HepG2 (cell line): ENCODE measurements around the gene MTRFR. TPM values are rescaled to one million over a fixed set of nuclear protein-coding genes. Genes with fewer than 3 reads are reported as not detected.
A peak's percentile ranks its signal among the peaks of the same experiment; 100 is the strongest.

Experiments
- EEA1 ChIP-seq: sonication (generic); formaldehyde crosslinking; IDR thresholded peaks from 2 replicates; pipeline ENCODE4 v1.5.1; 2020; ENCODE audit warnings: mild to moderate bottlenecking, missing genetic modification reagents, borderline replicate concordance
- HNF4A ChIP-seq: sonication (generic); formaldehyde crosslinking; IDR thresholded peaks from 2 replicates; pipeline ENCODE4 v1.4.0; 2020; ENCODE audit warnings: missing genetic modification reagents
- HNRNPUL1 ChIP-seq: fragments of 200-400 bp; formaldehyde crosslinking; IDR thresholded peaks from 2 replicates; pipeline ENCODE4 v1.6.1; 2017; ENCODE audit warnings: low read depth, mild to moderate bottlenecking, low read length, moderate library complexity
- MEIS2 ChIP-seq: sonication (generic); formaldehyde crosslinking; IDR thresholded peaks from 2 replicates; pipeline ENCODE4 v1.9.0; 2021; ENCODE audit warnings: mild to moderate bottlenecking, missing genetic modification reagents
- MIER3 ChIP-seq: IDR thresholded peaks from 2 replicates; pipeline ENCODE4 v1.6.1; 2016; ENCODE audit warnings: missing compliant biosample characterization, borderline replicate concordance
- NFIB ChIP-seq: sonication (generic); formaldehyde crosslinking; IDR thresholded peaks from 2 replicates; pipeline ENCODE4 v1.9.0; 2021; ENCODE audit warnings: missing genetic modification reagents, mild to moderate bottlenecking, borderline replicate concordance
- PTBP1 ChIP-seq: fragments of 200-400 bp; formaldehyde crosslinking; IDR thresholded peaks from 2 replicates; pipeline ENCODE4 v1.6.1; 2018; ENCODE audit warnings: low read length, low read depth; ENCODE audit not compliant: poor library complexity, severe bottlenecking
- REPIN1 ChIP-seq: sonication (generic); formaldehyde crosslinking; IDR thresholded peaks from 2 replicates; pipeline ENCODE4 v1.8.0; 2022; ENCODE audit warnings: missing genetic modification reagents, low read depth, mild to moderate bottlenecking, borderline replicate concordance
- RFXANK ChIP-seq: IDR thresholded peaks from 2 replicates; pipeline ENCODE4 v1.6.1; 2016
- RNF2 ChIP-seq: fragments of 450-650 bp; conservative IDR thresholded peaks from 2 replicates; pipeline ENCODE4 v1.6.1; 2016; ENCODE audit warnings: low read depth
- ZFP82 ChIP-seq: sonication (generic); formaldehyde crosslinking; IDR thresholded peaks from 2 replicates; pipeline ENCODE4 v1.5.1; 2020; ENCODE audit warnings: mild to moderate bottlenecking, missing genetic modification reagents, borderline replicate concordance
- ZNF292 ChIP-seq: sonication (generic); formaldehyde crosslinking; IDR thresholded peaks from 2 replicates; pipeline ENCODE4 v1.8.1; 2022; ENCODE audit warnings: mild to moderate bottlenecking, low read depth, missing genetic modification reagents, borderline replicate concordance
- ZNF749 ChIP-seq: sonication (generic); formaldehyde crosslinking; IDR thresholded peaks from 2 replicates; pipeline ENCODE4 v1.8.0; 2022; ENCODE audit warnings: mild to moderate bottlenecking, missing genetic modification reagents, moderate library complexity, borderline replicate concordance
- ZNF850 ChIP-seq: sonication (generic); formaldehyde crosslinking; conservative IDR thresholded peaks from 2 replicates; pipeline ENCODE4 v1.9.0; 2021; ENCODE audit warnings: mild to moderate bottlenecking, missing genetic modification reagents
- ZNF883 ChIP-seq: sonication (generic); formaldehyde crosslinking; IDR thresholded peaks from 2 replicates; pipeline ENCODE4 v1.5.1; 2020; ENCODE audit warnings: mild to moderate bottlenecking, missing genetic modification reagents; ENCODE audit errors: not compliant biosample characterization
- polyA plus RNA-seq, 8 experiments: library from polyadenylated mRNA; depleted of rRNA in 3 of 8; stranded (reverse) in 7 of 8; unstranded in 1 of 8; fragments of >200 nt; fragmentation: Illumina TruSeq in 4 of 8; extraction: Trizol in 4 of 8; gene quantifications; 2 replicates each; pipeline versions ENCODE4 v1.2.1 to v1.2.3, GENCODE V29; 2011 to 2016; ENCODE audit warnings: low read depth in 4 of 8, missing spikeins in 1 of 8, mixed read lengths in 1 of 8; ENCODE audit not compliant: insufficient read depth in 1 of 8
- total RNA-seq, 5 experiments: library from RNA; depleted of rRNA; stranded (reverse); fragments of >200 nt; fragmentation: Illumina TruSeq; extraction: Trizol; gene quantifications; 2 replicates each; pipeline ENCODE4 v1.2.3, GENCODE V29; 2016; ENCODE audit warnings: low read depth in 1 of 5
- TF ChIP-seq, protein P1 (sequence below): sonication (generic); formaldehyde crosslinking; IDR thresholded peaks from 2 replicates; pipeline ENCODE4 v1.4.0; 2020; ENCODE audit warnings: missing genetic modification reagents
- TF ChIP-seq, protein P2 (sequence below): sonication (generic); formaldehyde crosslinking; IDR thresholded peaks from 2 replicates; pipeline ENCODE4 v1.8.1; 2023; ENCODE audit warnings: mild to moderate bottlenecking, moderate library complexity, missing genetic modification reagents
- TF ChIP-seq, protein P3 (sequence below), 2 experiments: fragments of 450-650 bp in 1 of 2; sonication (generic) in 1 of 2; formaldehyde crosslinking; IDR thresholded peaks; 2 replicates each; pipeline versions ENCODE4 v1.5.0 to v1.8.0; 2020 to 2022; ENCODE audit warnings: mild to moderate bottlenecking in 1 of 2, missing genetic modification reagents in 1 of 2
- TF ChIP-seq, protein P4 (sequence below): sonication (generic); formaldehyde crosslinking; IDR thresholded peaks from 2 replicates; pipeline ENCODE4 v1.4.0; 2020; ENCODE audit warnings: missing genetic modification reagents
- TF ChIP-seq, protein P5 (sequence below): sonication (generic); formaldehyde crosslinking; IDR thresholded peaks from 2 replicates; pipeline ENCODE4 v1.5.0; 2020; ENCODE audit warnings: missing genetic modification reagents

The MTRFR gene
- total and polyA plus RNA-seq, 2 of the 13 experiments (the other 11 are each of a cell fraction or from before 2014, with no cell fraction given): 7.1 to 9.9 TPM

DNA sequence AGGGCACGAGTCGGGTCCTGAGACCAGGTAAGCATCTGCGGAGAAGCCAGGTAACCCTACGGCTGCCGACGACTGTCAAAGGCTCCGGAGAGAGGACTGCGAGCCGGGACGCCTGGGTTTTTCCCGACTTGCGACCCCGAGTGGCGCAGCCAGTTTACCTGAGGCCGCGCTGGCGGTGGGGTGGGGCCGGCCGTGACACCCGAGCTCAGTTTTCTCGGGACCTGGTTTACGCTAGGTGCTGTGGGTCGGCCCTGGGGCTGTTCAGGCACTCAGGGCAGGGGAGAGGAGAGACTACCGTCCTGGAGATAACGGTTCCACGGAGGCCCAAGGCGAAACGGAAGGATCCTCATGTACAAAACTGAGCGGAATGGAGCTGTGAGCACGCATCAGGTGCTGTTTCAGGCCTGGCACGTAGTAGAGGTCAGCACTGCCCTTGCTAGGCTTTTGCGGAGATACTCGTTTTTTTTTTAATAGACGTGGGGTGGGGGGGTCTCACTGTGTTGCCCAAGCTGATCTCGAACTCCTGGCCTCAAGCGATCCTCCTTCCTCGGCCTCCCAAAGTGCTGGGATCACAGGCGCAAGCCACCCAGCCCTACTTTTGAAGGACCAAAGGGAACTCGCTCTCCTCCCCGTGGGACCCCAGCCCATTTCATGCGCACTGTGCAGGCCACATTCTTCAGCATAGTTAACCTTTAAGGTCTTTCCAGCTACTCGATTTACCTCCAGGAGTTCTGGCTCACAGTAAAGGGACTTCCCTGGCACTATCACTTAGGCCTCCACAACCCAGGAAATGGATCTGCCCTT lies 471 bp downstream of the MTRFR start (continued):
- TF ChIP-seq, protein P1, sequence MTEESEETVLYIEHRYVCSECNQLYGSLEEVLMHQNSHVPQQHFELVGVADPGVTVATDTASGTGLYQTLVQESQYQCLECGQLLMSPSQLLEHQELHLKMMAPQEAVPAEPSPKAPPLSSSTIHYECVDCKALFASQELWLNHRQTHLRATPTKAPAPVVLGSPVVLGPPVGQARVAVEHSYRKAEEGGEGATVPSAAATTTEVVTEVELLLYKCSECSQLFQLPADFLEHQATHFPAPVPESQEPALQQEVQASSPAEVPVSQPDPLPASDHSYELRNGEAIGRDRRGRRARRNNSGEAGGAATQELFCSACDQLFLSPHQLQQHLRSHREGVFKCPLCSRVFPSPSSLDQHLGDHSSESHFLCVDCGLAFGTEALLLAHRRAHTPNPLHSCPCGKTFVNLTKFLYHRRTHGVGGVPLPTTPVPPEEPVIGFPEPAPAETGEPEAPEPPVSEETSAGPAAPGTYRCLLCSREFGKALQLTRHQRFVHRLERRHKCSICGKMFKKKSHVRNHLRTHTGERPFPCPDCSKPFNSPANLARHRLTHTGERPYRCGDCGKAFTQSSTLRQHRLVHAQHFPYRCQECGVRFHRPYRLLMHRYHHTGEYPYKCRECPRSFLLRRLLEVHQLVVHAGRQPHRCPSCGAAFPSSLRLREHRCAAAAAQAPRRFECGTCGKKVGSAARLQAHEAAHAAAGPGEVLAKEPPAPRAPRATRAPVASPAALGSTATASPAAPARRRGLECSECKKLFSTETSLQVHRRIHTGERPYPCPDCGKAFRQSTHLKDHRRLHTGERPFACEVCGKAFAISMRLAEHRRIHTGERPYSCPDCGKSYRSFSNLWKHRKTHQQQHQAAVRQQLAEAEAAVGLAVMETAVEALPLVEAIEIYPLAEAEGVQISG (CRISPR knock-in tag): no peak
- TF ChIP-seq ZFP82 (CRISPR knock-in tag): peak; percentile 21; the same call in 1 of the 2 replicates
- TF ChIP-seq, protein P2, sequence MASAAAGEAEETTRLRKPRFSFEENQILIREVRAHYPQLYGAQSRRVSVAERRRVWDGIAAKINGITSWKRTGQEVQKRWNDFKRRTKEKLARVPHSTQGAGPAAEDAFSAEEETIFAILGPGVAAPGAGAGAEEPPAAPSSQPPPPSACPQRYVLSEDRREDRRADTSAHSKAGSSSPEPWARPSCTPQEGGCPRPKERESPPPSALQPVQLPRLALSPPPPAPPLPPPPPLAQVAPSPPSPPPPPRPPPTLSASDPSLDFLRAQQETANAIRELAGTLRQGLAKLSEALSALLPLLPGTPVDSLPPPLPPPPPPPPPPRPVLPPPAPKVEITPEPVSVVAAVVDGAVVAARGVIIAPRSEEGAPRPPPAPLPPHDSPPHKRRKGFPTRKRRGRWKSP: 0 out of 2 replicates have a peak, but pooled peaks have one; percentile 27
- no peak for TF ChIP-seq MEIS2 (CRISPR knock-in tag)
- TF ChIP-seq HNRNPUL1: no peak
- TF ChIP-seq, protein P3, sequence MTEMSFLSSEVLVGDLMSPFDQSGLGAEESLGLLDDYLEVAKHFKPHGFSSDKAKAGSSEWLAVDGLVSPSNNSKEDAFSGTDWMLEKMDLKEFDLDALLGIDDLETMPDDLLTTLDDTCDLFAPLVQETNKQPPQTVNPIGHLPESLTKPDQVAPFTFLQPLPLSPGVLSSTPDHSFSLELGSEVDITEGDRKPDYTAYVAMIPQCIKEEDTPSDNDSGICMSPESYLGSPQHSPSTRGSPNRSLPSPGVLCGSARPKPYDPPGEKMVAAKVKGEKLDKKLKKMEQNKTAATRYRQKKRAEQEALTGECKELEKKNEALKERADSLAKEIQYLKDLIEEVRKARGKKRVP (CRISPR knock-in tag; IDR thresholded peaks at IDR 0.05): no peak; a peak in 1 of 4 replicates
- no peak for TF ChIP-seq ZNF883 (CRISPR knock-in tag)
- no peak for TF ChIP-seq RNF2
- TF ChIP-seq NFIB (CRISPR knock-in tag): no peak
- 0 out of 2 replicates have a peak, but pooled peaks have one; percentile 17 for TF ChIP-seq ZNF850
- no peak for TF ChIP-seq ZNF292
- TF ChIP-seq, protein P4, sequence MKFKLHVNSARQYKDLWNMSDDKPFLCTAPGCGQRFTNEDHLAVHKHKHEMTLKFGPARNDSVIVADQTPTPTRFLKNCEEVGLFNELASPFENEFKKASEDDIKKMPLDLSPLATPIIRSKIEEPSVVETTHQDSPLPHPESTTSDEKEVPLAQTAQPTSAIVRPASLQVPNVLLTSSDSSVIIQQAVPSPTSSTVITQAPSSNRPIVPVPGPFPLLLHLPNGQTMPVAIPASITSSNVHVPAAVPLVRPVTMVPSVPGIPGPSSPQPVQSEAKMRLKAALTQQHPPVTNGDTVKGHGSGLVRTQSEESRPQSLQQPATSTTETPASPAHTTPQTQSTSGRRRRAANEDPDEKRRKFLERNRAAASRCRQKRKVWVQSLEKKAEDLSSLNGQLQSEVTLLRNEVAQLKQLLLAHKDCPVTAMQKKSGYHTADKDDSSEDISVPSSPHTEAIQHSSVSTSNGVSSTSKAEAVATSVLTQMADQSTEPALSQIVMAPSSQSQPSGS (CRISPR knock-in tag): no peak
- no peak for TF ChIP-seq HNF4A (CRISPR knock-in tag)
- TF ChIP-seq RFXANK (CRISPR knock-in tag): no peak
- TF ChIP-seq REPIN1 (CRISPR knock-in tag): no peak
- TF ChIP-seq, protein P5, sequence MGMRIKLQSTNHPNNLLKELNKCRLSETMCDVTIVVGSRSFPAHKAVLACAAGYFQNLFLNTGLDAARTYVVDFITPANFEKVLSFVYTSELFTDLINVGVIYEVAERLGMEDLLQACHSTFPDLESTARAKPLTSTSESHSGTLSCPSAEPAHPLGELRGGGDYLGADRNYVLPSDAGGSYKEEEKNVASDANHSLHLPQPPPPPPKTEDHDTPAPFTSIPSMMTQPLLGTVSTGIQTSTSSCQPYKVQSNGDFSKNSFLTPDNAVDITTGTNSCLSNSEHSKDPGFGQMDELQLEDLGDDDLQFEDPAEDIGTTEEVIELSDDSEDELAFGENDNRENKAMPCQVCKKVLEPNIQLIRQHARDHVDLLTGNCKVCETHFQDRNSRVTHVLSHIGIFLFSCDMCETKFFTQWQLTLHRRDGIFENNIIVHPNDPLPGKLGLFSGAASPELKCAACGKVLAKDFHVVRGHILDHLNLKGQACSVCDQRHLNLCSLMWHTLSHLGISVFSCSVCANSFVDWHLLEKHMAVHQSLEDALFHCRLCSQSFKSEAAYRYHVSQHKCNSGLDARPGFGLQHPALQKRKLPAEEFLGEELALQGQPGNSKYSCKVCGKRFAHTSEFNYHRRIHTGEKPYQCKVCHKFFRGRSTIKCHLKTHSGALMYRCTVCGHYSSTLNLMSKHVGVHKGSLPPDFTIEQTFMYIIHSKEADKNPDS: no peak
- 0 out of 2 replicates have a peak, but pooled peaks have one; percentile 54 for TF ChIP-seq EEA1 (CRISPR knock-in tag)
- no peak for TF ChIP-seq PTBP1
- TF ChIP-seq MIER3 (CRISPR knock-in tag): no peak
- no peak for TF ChIP-seq ZNF749
